ENCODE results near the gene PPP4R4. TPM values are rescaled to one million over a fixed set of nuclear protein-coding genes. Genes with fewer than 3 reads are reported as not detected.

Gene PPP4R4
- total RNA-seq, 2 donors from 2014 or later: 4.6 to 8.4 TPM

GRCh38 chr14:94305620-94306019 is 131.5 kb downstream of the PPP4R4 start:
- peaks cover 6% of the 10 kb centered on the region for H3K9me3 Mint-ChIP-seq
- WGBS, 2 experiments (ENCODE audit: insufficient coverage in 1 of 2, insufficient read length in 1 of 2): 78% methylated on average over 2 of the region's 2 CpGs; no CpG with 5 or more reads in 1 of the 2 experiments
- no peaks in the 10 kb centered on the region for H3K36me3 Mint-ChIP-seq (ENCODE audit: low read depth)
- DNase-seq: no peak
- Histone ChIP-seq H3K27ac (ENCODE audit: low read depth, low read length) (no peak overlapping the region), H3K4me1 (ENCODE audit: control insufficient read depth, insufficient read depth, low read length) (no peaks in the 10 kb centered on the region), H3K9ac (ENCODE audit: extremely low read depth, low read length, poor library complexity, severe bottlenecking) (no peak overlapping the region), H3K4me3 (ENCODE audit: low read length) (no peak overlapping the region), H3K27me3 (ENCODE audit: control insufficient read depth, insufficient read depth, low read length, poor library complexity, severe bottlenecking) (no peaks in the 10 kb centered on the region), H3K36me3 (ENCODE audit: control insufficient read depth, insufficient read depth, low read length) (no peaks in the 10 kb centered on the region), H3K9me3 (ENCODE audit: control insufficient read depth, low read length) (peaks cover 7% of the 10 kb centered on the region)
- H3K27ac Mint-ChIP-seq: no peak overlapping the region
- H3K27me3 Mint-ChIP-seq (ENCODE audit: insufficient read depth): peaks cover 9% of the 10 kb centered on the region
- no peaks in the 10 kb centered on the region for H3K4me1 Mint-ChIP-seq
- no peak overlapping the region for H3K4me3 Mint-ChIP-seq
- no peak for TF ChIP-seq CTCF (conservative IDR thresholded peaks at IDR 0.05)

- 86 to 89% methylated on average over 8 to 11 of the region's 12 CpGs for WGBS, 2 experiments (ENCODE audit: insufficient coverage in 1 of 2, insufficient read length in 1 of 2)
- Mint-ChIP-seq H3K27me3 (ENCODE audit: insufficient read depth) (peaks cover 9% of the 10 kb centered on the region), H3K4me3 (no peak overlapping the region), H3K36me3 (ENCODE audit: low read depth) (no peaks in the 10 kb centered on the region), H3K9me3 (peaks cover 6% of the 10 kb centered on the region), H3K4me1 (no peaks in the 10 kb centered on the region), H3K27ac (no peak overlapping the region)
- no peaks in the 10 kb centered on the region for H3K27me3 ChIP-seq (ENCODE audit: control insufficient read depth, insufficient read depth, low read length, poor library complexity, severe bottlenecking)
- DNase-seq: no peak
- no peaks in the 10 kb centered on the region for H3K36me3 ChIP-seq (ENCODE audit: control insufficient read depth, insufficient read depth, low read length)
- H3K9ac ChIP-seq (ENCODE audit: extremely low read depth, low read length, poor library complexity, severe bottlenecking): no peak overlapping the region
- no peak overlapping the region for H3K27ac ChIP-seq (ENCODE audit: low read depth, low read length)
- H3K4me3 ChIP-seq (ENCODE audit: low read length): no peak overlapping the region
- TF ChIP-seq CTCF (conservative IDR thresholded peaks at IDR 0.05): no peak
- H3K9me3 ChIP-seq (ENCODE audit: control insufficient read depth, low read length): peaks cover 7% of the 10 kb centered on the region
- H3K4me1 ChIP-seq (ENCODE audit: control insufficient read depth, insufficient read depth, low read length): no peaks in the 10 kb centered on the region
Observed at GRCh38 chr14:94306047-94306978, 132.2 kb downstream of the PPP4R4 start.

DNA sequence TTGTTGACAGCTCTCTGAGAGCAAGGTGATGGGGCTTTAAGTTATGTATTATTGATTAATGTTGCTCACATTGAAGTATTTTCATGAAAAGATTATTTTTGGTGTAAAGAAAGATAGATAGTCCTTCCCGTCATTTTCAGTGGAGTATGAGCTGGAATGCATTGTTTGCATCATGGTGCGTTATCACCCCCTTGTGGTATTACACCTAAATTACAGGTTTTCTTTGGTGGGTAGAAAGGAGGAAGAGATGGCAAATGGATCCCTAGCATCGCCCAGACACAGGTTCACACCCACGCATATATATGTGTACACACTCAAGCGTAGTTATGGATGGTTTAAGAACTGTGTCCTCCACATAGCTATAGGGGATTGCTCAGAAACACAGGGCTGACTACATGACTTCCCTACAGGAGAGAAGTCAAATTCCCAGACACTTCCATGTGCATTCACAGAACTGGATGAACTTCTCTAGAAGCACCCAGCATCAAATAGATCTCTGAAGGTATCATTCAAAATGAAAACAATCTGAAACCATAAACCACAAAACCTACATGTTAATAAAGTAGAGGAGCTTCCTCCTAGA is 133.4 kb downstream of the PPP4R4 start:
- Histone ChIP-seq H3K4me3 (ENCODE audit: low read length) (no peak overlapping the region), H3K9me3 (ENCODE audit: control insufficient read depth, low read length) (peaks cover 7% of the 10 kb centered on the region), H3K4me1 (ENCODE audit: control insufficient read depth, insufficient read depth, low read length) (no peaks in the 10 kb centered on the region), H3K36me3 (ENCODE audit: control insufficient read depth, insufficient read depth, low read length) (no peaks in the 10 kb centered on the region), H3K9ac (ENCODE audit: extremely low read depth, low read length, poor library complexity, severe bottlenecking) (no peak overlapping the region), H3K27ac (ENCODE audit: low read depth, low read length) (no peak overlapping the region), H3K27me3 (ENCODE audit: control insufficient read depth, insufficient read depth, low read length, poor library complexity, severe bottlenecking) (no peaks in the 10 kb centered on the region)
- Mint-ChIP-seq H3K36me3 (ENCODE audit: low read depth) (no peaks in the 10 kb centered on the region), H3K4me3 (no peak overlapping the region), H3K9me3 (peaks cover 5% of the 10 kb centered on the region), H3K4me1 (no peaks in the 10 kb centered on the region), H3K27ac (no peak overlapping the region), H3K27me3 (ENCODE audit: insufficient read depth) (peaks cover 9% of the 10 kb centered on the region)
- TF ChIP-seq CTCF (conservative IDR thresholded peaks at IDR 0.05): peak; percentile 85
- 49 to 58% methylated on average over 2 to 4 of the region's 5 CpGs for WGBS, 2 experiments (ENCODE audit: insufficient coverage in 1 of 2, insufficient read length in 1 of 2)
- no peak for DNase-seq

Measured in endodermal cell (in vitro differentiated cells).